MCF 10A (cell line): ENCODE data around the gene P2RX2. TPM values are rescaled to one million over a fixed set of nuclear protein-coding genes. Genes with fewer than 3 reads are reported as not detected.

ENCODE experiments used
- BruUV-seq: library from RNA; stranded (reverse); fragments of 400-500 nt; replicated peaks from 2 replicates; lab custom pipeline; 2021; lab: Mats Ljungman, UMichigan
- CTCF ChIA-PET: fragments of 300-600 bp; sonication (Branson Sonifier 250); formaldehyde crosslinking; extraction: SDS; loops from one replicate; lab custom pipeline; 2021; ENCODE audit warnings: antibody characterized with exemption, inconsistent platforms; lab: Yijun Ruan, JAX
- POLR2A ChIA-PET: fragments of 300-600, 350-650 bp; sonication (Branson Sonifier 250); formaldehyde crosslinking; extraction: SDS; loops from one replicate; lab custom pipeline; 2020; ENCODE audit warnings: antibody characterized with exemption, inconsistent platforms; lab: Yijun Ruan, JAX
- DNase-seq: peaks from one replicate; pipeline ENCODE4 v3.0.0-alpha.2; 2018; ENCODE audit not compliant: unreplicated experiment
- H3K27ac Mint-ChIP-seq: one replicate; pipeline ENCODE4 v1.8.0; 2022; ENCODE audit warnings: mild to moderate bottlenecking, low read depth, mixed read lengths; ENCODE audit not compliant: unreplicated experiment
- H3K27me3 Mint-ChIP-seq: one replicate; pipeline ENCODE4 v1.8.0; 2022; ENCODE audit warnings: mixed read lengths; ENCODE audit not compliant: insufficient read depth, unreplicated experiment
- H3K36me3 Mint-ChIP-seq: one replicate; pipeline ENCODE4 v1.8.0; 2022; ENCODE audit warnings: mild to moderate bottlenecking, moderate library complexity, mixed read lengths; ENCODE audit not compliant: insufficient read depth, unreplicated experiment
- H3K4me1 Mint-ChIP-seq: one replicate; pipeline ENCODE4 v1.8.0; 2022; ENCODE audit warnings: mixed read lengths; ENCODE audit not compliant: insufficient read depth, unreplicated experiment
- H3K4me3 Mint-ChIP-seq: one replicate; pipeline ENCODE4 v1.8.0; 2022; ENCODE audit warnings: mild to moderate bottlenecking, moderate library complexity, mixed read lengths; ENCODE audit not compliant: unreplicated experiment
- H3K9me3 Mint-ChIP-seq: one replicate; pipeline ENCODE4 v1.8.0; 2022; ENCODE audit warnings: mixed read lengths; ENCODE audit not compliant: unreplicated experiment
- CTCF ChIP-seq: fragments of 200-600 bp; IDR thresholded peaks from one replicate; pipeline ENCODE4 v1.8.0; 2022; ENCODE audit warnings: antibody characterized with exemption, mild to moderate bottlenecking; ENCODE audit not compliant: unreplicated experiment
- intact Hi-C: fragments of 100-400 bp; cut with micrococcal nuclease; formaldehyde crosslinking; loops from 2 replicates; pipeline ENCODE4 v1.14.1; 2022
- total RNA-seq: library from RNA; stranded (reverse); gene quantifications from 2 replicates; pipeline ENCODE4 v1.2.3, GENCODE V29; 2022

The P2RX2 gene
- total RNA-seq, 1 experiment from 2014 or later: not detected

DNA sequence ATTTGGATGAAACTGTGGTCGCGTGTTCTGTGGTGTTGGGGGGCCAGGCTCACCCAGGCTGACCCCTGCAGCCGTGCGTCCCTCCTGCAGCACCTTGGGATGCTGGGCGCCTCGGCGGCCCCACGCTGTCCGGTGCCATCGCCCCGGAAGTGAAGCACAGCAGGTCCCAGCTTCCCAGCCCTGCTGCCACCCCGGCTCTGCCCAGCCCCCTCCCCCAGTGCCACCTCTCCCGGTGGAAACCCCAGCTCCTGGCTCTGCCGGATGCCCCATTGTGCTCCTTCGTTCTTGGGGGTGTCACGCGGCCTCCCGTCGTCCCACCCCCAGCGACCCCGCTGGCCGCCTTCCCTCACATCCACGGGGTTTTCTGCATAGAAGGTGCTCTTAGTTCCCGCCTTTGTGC, 33.4 kb upstream of the P2RX2 start:
- ChIA-PET POLR2A (no interaction called here), CTCF (no interaction called here)
- no TSS peak for BruUV-seq
- intact Hi-C loops: no loop called here
- TF ChIP-seq CTCF: no peak
- no peaks in the 10 kb centered on the region for H3K27me3 Mint-ChIP-seq
- DNase-seq: no peak
- no peaks in the 10 kb centered on the region for H3K4me1 Mint-ChIP-seq
- H3K36me3 Mint-ChIP-seq: peaks cover 9% of the 10 kb centered on the region
- H3K9me3 Mint-ChIP-seq: no peaks in the 10 kb centered on the region
- no peak overlapping the region for H3K27ac Mint-ChIP-seq
- H3K4me3 Mint-ChIP-seq: no peak overlapping the region

DNA sequence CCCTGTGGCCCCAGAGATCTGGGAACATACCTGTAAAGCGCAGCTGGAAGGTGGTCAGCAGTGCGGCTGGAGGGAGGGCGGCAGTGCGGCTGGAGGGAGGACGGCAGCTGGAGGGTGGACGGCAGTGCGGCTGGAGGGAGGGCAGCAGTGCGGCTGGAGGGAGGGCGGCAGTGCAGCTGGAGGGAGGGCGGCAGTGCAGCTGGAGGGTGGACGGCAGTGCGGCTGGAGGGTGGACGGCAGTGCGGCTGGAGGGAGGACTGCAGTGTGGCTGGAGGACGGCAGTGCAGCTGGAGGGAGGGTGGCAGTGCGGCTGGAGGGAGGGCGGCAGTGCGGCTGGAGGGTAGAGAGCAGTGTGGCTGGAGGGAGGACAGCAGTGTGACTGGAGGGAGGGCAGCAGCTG, 31.6 kb upstream of the P2RX2 start:
- intact Hi-C loops: no loop called here
- no peak overlapping the region for H3K27ac Mint-ChIP-seq
- H3K27me3 Mint-ChIP-seq: no peaks in the 10 kb centered on the region
- POLR2A ChIA-PET: no interaction called here
- no peak for TF ChIP-seq CTCF
- no peak overlapping the region for H3K4me3 Mint-ChIP-seq
- no TSS peak for BruUV-seq
- peaks cover 5% of the 10 kb centered on the region for H3K36me3 Mint-ChIP-seq
- CTCF ChIA-PET: interaction anchor here (0.8 kb wide), 3 partner anchors 13 to 26 kb away, joined by 3 to 4 read pairs (median 3); no protein-coding TSS in a partner anchor
- H3K9me3 Mint-ChIP-seq: no peaks in the 10 kb centered on the region
- no peaks in the 10 kb centered on the region for H3K4me1 Mint-ChIP-seq
- DNase-seq: no peak

DNA sequence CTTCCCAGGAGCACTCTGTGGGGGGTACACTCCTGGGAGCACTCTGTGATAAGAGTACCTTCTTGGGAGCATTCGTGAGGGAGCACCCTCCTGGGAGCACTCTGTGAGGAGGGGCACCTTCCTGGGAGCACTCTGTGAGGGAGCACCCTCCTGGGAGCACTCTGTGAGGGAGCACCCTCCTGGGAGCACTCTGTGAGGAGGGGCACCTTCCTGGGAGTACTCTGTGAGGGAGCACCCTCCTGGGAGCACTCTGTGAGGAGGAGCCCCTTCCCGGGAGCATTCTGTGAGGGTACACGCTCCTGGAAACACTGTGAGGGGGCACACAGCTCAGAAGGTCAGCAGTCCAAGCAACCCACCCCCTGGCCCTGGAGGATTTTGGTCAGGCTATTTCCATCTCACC, 30.8 kb upstream of the P2RX2 start:
- ChIA-PET POLR2A (no interaction called here), CTCF (no interaction called here)
- no peak for DNase-seq
- no peaks in the 10 kb centered on the region for H3K27me3 Mint-ChIP-seq
- H3K9me3 Mint-ChIP-seq: no peaks in the 10 kb centered on the region
- intact Hi-C loops: no loop called here
- H3K4me1 Mint-ChIP-seq: no peaks in the 10 kb centered on the region
- H3K27ac Mint-ChIP-seq: no peak overlapping the region
- peaks cover 5% of the 10 kb centered on the region for H3K36me3 Mint-ChIP-seq
- no peak overlapping the region for H3K4me3 Mint-ChIP-seq
- no TSS peak for BruUV-seq
- no peak for TF ChIP-seq CTCF

DNA sequence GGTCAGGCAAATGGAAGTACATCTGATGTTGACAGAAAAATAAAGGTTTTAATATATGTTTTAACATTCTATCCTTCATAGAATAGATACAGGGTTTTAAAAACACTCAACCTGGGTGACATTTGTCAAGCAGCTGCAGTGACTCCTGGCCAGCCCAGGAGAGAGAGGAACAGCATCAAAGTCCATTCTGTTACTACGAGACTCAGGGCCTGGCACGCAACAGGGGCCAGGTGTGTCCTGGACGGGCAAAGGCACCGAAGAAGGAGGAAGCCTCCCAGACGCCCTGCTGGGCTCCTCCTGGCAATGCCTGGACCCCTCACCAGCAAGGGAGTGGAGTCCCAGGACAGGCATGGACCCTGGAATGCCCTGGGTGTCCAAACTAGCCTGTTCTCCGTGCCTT, 30.3 kb upstream of the P2RX2 start:
- no peak overlapping the region for H3K27ac Mint-ChIP-seq
- no peaks in the 10 kb centered on the region for H3K27me3 Mint-ChIP-seq
- no peak overlapping the region for H3K4me3 Mint-ChIP-seq
- no peak for DNase-seq
- H3K36me3 Mint-ChIP-seq: peaks cover 5% of the 10 kb centered on the region
- TF ChIP-seq CTCF: no peak
- ChIA-PET POLR2A (no interaction called here), CTCF (no interaction called here)
- no TSS peak for BruUV-seq
- intact Hi-C loops: no loop called here
- no peaks in the 10 kb centered on the region for H3K9me3 Mint-ChIP-seq
- no peaks in the 10 kb centered on the region for H3K4me1 Mint-ChIP-seq
